Stimulated activated CD8-positive, alpha-beta memory T cell treated with anti-CD3 and anti-CD28 coated beads, Interleukin-2, amount 100 ng/mL, for 48 hours (primary cell): Measurements from ENCODE around the gene CBR4.
A peak's percentile ranks its signal among the peaks of the same experiment; 100 is the strongest.
"Not testable (repeated sequence)": the region's sequence is repeated elsewhere in the genome, so short reads cannot be mapped to it uniquely, and the experiment has no call there.

Experiments
- DNase-seq, 2 donors: peaks; one replicate each; pipeline ENCODE4 v3.0.0-alpha.2; 2020; ENCODE audit warnings: low read depth in 2 of 2

Gene CBR4

GRCh38 chr4:169010125-169011023 lies at the start of gene CBR4:
Gene CBR4, minus strand, starts transcription at chr4:169010255. Its CDS starts 166 bp downstream, at chr4:169010089.
- DNase-seq: peak; percentile 90

GRCh38 chr4:169059306-169060211 lies 49.5 kb upstream of the CBR4 start:
- no peak for DNase-seq

DNA sequence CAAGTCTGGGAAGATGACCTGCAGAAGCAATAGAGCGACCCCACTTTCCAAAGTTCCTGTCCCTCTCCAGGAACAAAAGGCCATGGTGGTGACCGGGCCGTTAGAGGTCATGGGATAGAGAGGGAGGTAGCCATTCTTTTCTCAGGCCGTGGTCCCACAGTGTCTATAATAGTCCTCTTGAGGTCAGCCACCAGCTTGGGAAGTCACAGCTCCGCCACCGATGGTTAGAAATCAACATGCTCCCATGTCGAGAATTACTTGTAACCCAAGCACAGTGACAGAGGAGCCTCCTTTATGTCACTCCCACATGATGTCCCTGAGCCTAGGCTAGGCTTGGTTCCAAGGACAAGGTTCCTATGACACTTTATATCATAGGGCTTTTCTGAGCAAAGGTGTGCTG lies 48.3 kb upstream of the CBR4 start:
- no peak for DNase-seq

DNA sequence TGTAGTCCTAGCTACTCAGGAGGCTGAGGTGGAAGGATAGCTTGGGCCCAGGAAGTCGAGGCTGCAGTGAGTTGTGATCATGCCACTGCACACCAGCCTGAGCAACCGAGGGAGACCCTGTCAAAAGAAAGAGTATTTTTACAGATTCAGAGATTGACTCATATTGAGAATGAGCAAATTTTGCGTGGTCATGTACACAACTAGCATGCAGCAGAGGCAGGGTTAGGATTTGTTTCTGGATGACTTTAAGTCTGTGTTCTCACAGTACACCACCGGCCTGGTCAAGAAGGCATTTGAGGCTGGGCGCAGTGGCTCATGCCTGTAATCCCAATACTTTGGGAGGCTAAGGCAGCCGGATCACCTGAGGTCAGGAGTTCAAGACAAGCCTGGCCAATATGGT lies 44.8 kb upstream of the CBR4 start:
- DNase-seq: no peak

GRCh38 chr4:169052594-169052945 lies 42.5 kb upstream of the CBR4 start:
- no peak for DNase-seq

DNA sequence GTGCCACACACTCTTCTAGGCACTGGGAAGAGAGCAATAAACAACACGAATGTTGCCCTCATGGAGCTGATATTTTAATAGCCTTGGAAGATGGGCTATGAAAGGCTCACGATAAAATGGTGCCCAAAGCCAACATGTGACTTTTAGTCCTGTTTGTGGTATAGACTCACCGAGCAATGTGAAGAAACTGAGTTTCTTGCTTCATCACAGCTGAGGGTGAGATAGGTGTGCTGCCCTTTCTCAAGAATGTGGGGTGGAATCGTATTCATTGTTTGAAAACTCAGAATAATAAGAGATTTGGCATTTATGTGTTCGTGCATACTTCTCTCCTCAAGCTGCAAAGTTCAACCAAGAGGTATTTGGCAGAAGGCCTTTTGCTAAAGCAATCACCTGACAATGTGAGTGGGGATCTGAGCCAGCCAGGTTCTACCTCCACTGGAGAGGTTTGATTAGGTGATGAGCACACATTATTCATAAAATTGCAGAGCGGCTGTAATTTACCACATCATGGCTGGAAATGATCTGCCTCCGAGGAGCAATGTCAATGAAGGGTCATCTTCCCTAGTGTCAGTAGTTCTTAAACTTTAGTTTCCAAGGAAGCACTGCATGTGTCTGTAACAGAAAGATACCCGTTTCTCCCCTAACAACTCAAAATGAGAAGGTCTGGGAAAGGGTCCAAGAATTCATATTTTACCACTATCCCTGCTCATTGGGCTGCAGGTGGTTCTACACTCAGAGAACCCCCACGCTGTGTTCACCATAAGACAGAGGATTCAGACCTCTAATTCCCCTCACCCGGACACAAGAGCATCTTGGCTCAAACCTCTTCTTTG lies 41.9 kb upstream of the CBR4 start:
- DNase-seq: no peak

- DNase-seq: no peak
Observed at GRCh38 chr4:169050881-169051760, 41.1 kb upstream of the CBR4 start.

- no peak for DNase-seq
Observed at GRCh38 chr4:169050284-169050683, 40.2 kb upstream of the CBR4 start.

GRCh38 chr4:169048868-169049414 lies 38.9 kb upstream of the CBR4 start:
- DNase-seq: no peak

DNA sequence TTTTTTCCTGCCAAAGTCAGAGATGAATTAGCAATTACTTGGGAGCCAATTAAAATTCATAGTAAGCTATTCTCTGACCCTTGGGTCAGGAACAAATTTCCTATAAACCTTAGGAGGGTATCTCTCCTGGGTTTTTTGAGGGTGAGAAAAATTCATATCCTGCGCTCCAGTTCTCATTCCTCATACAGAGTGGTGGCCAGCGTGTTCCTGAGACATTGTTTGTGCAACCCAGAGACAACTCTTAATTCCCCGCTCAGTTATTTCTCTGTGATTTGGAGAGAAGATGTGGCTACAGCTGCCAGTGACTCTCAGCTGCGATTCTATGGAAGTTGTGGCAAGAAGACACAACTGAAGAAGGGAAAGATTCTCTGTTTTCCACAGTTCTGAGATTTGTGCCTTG lies 37.9 kb upstream of the CBR4 start:
- no peak for DNase-seq

DNA sequence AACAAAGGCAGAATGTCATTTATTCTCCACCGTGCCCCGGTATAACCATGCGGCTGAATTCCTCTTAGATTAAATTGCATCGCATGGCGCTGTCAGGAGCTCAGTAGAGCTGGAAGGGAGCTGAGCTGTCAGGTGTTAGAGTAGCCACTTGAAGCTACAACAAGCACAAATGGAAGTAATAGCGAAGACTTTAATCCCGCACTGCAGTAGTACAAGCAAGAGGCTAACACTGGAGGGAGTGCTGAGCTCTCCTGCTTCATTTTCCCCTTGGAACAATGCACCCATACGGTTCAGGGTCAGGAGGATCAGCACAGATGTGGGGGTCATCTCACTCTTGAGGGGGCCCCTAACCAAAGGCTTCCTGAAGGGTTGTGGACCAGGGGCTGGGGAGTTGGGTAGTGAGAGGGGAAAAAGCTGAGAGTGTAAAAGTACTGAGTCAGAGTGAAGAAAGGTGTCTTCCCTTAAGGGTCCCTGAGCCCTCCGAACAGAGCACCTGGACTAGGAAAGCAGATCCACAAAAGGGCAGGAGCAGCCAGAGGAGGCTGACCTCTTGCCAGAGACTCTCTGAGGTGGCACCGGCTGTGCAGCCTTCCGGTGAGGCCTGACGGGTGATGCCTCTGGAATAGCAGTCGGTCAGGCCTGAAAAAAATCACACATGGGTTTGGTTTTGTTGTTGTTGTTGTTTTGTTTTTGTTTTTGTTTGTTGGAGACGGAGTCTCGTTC lies 36.0 kb upstream of the CBR4 start:
- DNase-seq: no peak

DNA sequence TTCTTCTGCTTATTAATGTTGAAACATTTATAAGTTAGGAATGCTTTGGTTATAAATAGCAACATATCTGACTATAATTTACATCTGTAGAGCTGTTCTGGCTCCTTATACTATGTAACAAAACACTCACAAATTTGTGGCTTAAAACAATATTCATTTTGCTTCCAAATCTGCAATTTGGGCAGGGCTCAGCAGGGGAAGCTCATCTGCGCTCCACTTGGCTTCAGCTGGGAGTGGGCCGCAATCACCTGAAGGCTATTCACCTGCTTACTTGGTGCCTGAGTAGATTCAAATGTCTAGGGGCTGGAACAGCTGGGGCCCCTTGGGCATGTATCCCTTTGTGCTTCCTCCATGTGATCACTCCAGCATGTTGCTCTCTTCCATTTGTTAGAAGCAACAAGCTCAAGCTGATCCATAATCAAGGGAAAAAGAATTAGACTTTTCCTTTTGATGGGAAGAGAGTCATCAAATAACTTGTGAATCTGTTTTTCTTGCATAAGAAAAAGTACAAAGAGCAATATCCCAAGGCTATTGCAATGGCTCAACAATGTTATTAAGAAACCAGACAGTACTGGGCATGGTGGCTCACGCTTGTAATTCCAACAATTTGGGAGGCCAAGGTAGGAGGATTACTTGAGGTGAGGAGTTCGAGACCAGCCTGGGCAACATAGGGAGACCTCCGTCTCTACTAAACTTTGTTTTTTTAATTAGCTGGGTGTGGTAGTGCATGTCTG lies 34.8 kb upstream of the CBR4 start:
- no peak for DNase-seq

DNA sequence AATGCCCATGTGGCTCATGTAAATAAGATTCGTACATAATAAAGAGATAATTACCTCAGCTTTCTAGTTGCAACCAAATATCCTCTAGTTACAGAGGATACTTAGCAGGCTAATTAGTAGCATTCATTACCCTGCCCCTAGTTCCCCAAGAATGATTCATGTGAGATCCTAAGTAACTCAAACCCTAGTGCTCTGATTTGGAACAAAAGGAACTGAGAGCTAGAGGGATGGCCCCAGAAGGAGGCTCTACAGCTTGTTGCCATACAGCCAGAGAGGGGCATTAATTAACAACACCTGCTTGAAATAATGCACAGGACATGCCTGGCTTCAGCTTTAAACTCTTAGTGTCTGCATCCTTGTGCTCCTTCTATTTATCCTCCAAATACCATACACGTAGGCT lies 32.6 kb upstream of the CBR4 start:
- no peak for DNase-seq

DNA sequence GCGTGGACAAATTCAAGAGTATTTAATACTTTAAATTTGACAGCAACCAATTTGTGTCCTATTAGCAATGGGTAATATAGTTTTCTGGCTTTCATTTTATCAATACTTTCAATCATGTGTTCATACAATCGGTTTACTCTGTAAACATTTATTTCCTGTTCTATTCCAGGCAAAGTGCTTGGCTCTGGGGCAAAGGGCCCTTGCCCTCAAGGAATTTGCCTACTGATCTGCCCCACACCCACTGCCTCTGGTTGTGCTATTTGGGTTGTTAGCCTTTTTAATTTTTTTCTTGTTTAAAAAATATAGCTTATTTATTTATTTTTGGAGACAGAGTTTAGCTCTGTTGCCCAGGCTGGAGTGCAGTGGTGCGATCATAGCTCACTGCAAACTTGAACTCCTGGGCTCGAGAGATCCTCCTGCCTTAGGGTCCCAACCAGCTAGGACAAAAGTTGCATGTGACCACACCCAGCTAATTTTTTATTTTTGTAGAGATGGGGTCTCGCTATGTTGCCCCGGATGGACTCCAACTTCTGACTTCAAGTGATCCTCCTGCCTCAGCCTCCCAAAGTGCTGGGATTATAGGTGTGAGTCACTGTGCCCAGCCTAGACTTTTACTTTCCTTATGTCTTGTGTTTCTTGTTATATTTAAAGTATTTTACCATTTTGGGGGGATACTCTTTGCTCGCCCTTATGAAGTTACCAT lies 30.7 kb upstream of the CBR4 start:
- no peak for DNase-seq

- DNase-seq: no peak
Observed at GRCh38 chr4:169039251-169039954, 29.3 kb upstream of the CBR4 start.

GRCh38 chr4:169037506-169037905 lies 27.5 kb upstream of the CBR4 start:
- DNase-seq: no peak

- DNase-seq: not testable (repeated sequence)
Observed at GRCh38 chr4:169035871-169036620, 26.0 kb upstream of the CBR4 start.
